ENCODE measurements around the gene OSBPL1A. TPM values are rescaled to one million over a fixed set of nuclear protein-coding genes. Genes with fewer than 3 reads are reported as not detected.

OSBPL1A gene
- total RNA-seq, 4 donors from 2014 or later, result 10.0 to 30.9 (median 15.1) TPM

GRCh38 chr18:24413148-24413547 is 15.5 kb upstream of the OSBPL1A start:
- H3K27ac ChIP-seq, result no peak overlapping the region
- H3K4me1 ChIP-seq, result no peaks in the 10 kb centered on the region
- no peak for DNase-seq
- H3K4me3 ChIP-seq, result no peak overlapping the region
- intact Hi-C loops (cut with DNase I), result no loop called here
- peaks cover 0 to 28% (median 0%) of the 10 kb centered on the region in 4 donors for H3K27me3 ChIP-seq
- no peaks in the 10 kb centered on the region for H3K9me3 ChIP-seq
- no peaks in the 10 kb centered on the region for H3K36me3 ChIP-seq
- 50 to 93% methylated on average over 2 of the region's 2 CpGs for WGBS, 2 donors
- TF ChIP-seq POLR2A (IDR thresholded peaks at IDR 0.05) (no peak), CTCF (IDR thresholded peaks at IDR 0.05) (no peak)

- DNase-seq, result no peak
- Histone ChIP-seq H3K27me3 (peaks cover 0 to 36% (median 0%) of the 10 kb centered on the region in 4 donors), H3K4me1 (no peaks in the 10 kb centered on the region), H3K27ac (no peak overlapping the region), H3K36me3 (no peaks in the 10 kb centered on the region), H3K9me3 (no peaks in the 10 kb centered on the region), H3K4me3 (no peak overlapping the region)
- no peak for TF ChIP-seq CTCF (IDR thresholded peaks at IDR 0.05)
- intact Hi-C loops (cut with DNase I), result no loop called here
- WGBS, 2 donors, result 90% methylated on average over 2 of the region's 2 CpGs
These were observed 10.9 kb upstream of the OSBPL1A start for GRCh38 chr18:24408496-24408895.

GRCh38 chr18:24404591-24404990 is 7.0 kb upstream of the OSBPL1A start:
- Histone ChIP-seq H3K4me3 (no peak overlapping the region), H3K9me3 (no peaks in the 10 kb centered on the region), H3K4me1 (peaks cover 0 to 7% (median 0%) of the 10 kb centered on the region in 3 donors), H3K27me3 (peaks cover 0 to 33% (median 0%) of the 10 kb centered on the region in 4 donors), H3K36me3 (no peaks in the 10 kb centered on the region), H3K27ac (no peak overlapping the region)
- WGBS, 2 donors, result 87 to 96% methylated on average over 3 of the region's 3 CpGs
- intact Hi-C loops (cut with DNase I), result no loop called here
- TF ChIP-seq CTCF (IDR thresholded peaks at IDR 0.05) (no peak), POLR2A (IDR thresholded peaks at IDR 0.05) (no peak)
- DNase-seq, result no peak

- WGBS, 2 donors, result 68% methylated on average over 5 of the region's 5 CpGs; no CpG with 5 or more reads in 1 of the 2 donors
- Histone ChIP-seq H3K36me3 (no peaks in the 10 kb centered on the region), H3K4me3 (no peak overlapping the region), H3K27me3 (peaks cover 0 to 21% (median 0%) of the 10 kb centered on the region in 4 donors), H3K4me1 (peaks cover 3 to 21% (median 11%) of the 10 kb centered on the region in 3 donors), H3K9me3 (no peaks in the 10 kb centered on the region), H3K27ac (no peak overlapping the region)
- intact Hi-C loops (cut with DNase I), result no loop called here
- no peak for DNase-seq
- TF ChIP-seq CTCF (IDR thresholded peaks at IDR 0.05), result no peak
- TF ChIP-seq POLR2A (IDR thresholded peaks at IDR 0.05), result no peak
These were observed 5.5 kb upstream of the OSBPL1A start for GRCh38 chr18:24403076-24403475.

GRCh38 chr18:24402209-24402785 is 4.7 kb upstream of the OSBPL1A start:
- Histone ChIP-seq H3K4me3 (no peak overlapping the region), H3K27ac (no peak overlapping the region), H3K4me1 (peaks cover 3 to 28% (median 13%) of the 10 kb centered on the region in 3 donors), H3K36me3 (no peaks in the 10 kb centered on the region), H3K27me3 (peaks cover 0 to 19% (median 0%) of the 10 kb centered on the region in 4 donors), H3K9me3 (no peaks in the 10 kb centered on the region)
- WGBS, 2 donors, result 76 to 82% methylated on average over 6 of the region's 6 CpGs
- TF ChIP-seq CTCF (IDR thresholded peaks at IDR 0.05), result no peak
- TF ChIP-seq POLR2A (IDR thresholded peaks at IDR 0.05), result no peak
- DNase-seq, result no peak
- intact Hi-C loops (cut with DNase I), result no loop called here

Data from esophagus squamous epithelium (tissue), 5 donors.